GM23338 (cell line): ENCODE data around the gene SLC9A1. TPM values are rescaled to one million over a fixed set of nuclear protein-coding genes. Genes with fewer than 3 reads are reported as not detected.

Experiments
- ATAC-seq: fragments of 200-7000 bp; cut with Tn5 transposase; 3 replicates; pipeline ENCODE4 v1.9.1; 2020
- DNase-seq: peaks from one replicate; pipeline ENCODE4 v3.0.0-alpha.2; 2015; ENCODE audit warnings: low spot score
- H2AFZ ChIP-seq: fragments of 200-600 bp; sonication (generic); 2 replicates; pipeline ENCODE4 v1.8.0; 2016; ENCODE audit warnings: antibody characterized with exemption, mild to moderate bottlenecking, moderate library complexity
- H3F3A ChIP-seq: fragments of 200-600 bp; sonication (generic); replicated peaks from 2 replicates; pipeline ENCODE4 v1.8.0; 2017; ENCODE audit warnings: antibody characterized with exemption, mixed run types, low read depth
- H3K27ac ChIP-seq: fragments of 200-600 bp; sonication (generic); 2 replicates; pipeline ENCODE4 v1.6.1; 2016; ENCODE audit warnings: low read depth
- H3K27me3 ChIP-seq: fragments of 200-600 bp; sonication (generic); 2 replicates; pipeline ENCODE4 v1.8.0; 2016; ENCODE audit warnings: mild to moderate bottlenecking, mixed run types, moderate library complexity; ENCODE audit not compliant: insufficient read depth
- H3K36me3 ChIP-seq: fragments of 200-600 bp; sonication (generic); 2 replicates; pipeline ENCODE4 v1.8.0; 2016; ENCODE audit warnings: mild to moderate bottlenecking; ENCODE audit not compliant: insufficient read depth
- H3K4me1 ChIP-seq: fragments of 200-600 bp; sonication (generic); 2 replicates; pipeline ENCODE4 v1.8.0; 2016; ENCODE audit warnings: mild to moderate bottlenecking, moderate library complexity; ENCODE audit not compliant: insufficient read depth
- H3K4me2 ChIP-seq: fragments of 200-600 bp; sonication (generic); 2 replicates; pipeline ENCODE4 v1.7.1; 2017; ENCODE audit warnings: mixed run types
- H3K4me3 ChIP-seq: fragments of 200-600 bp; sonication (generic); 2 replicates; pipeline ENCODE4 v1.6.1; 2016; ENCODE audit warnings: mixed run types
- H3K79me2 ChIP-seq: fragments of 200-600 bp; sonication (generic); replicated peaks from 2 replicates; pipeline ENCODE4 v1.8.0; 2017; ENCODE audit warnings: mild to moderate bottlenecking; ENCODE audit not compliant: insufficient read depth
- H3K9me2 ChIP-seq: fragments of 200-600 bp; sonication (generic); 2 replicates; pipeline ENCODE4 v1.8.0; 2017; ENCODE audit not compliant: insufficient read depth
- H4K20me1 ChIP-seq: fragments of 200-600 bp; sonication (generic); replicated peaks from 2 replicates; pipeline ENCODE4 v1.8.0; 2017; ENCODE audit warnings: mild to moderate bottlenecking; ENCODE audit not compliant: insufficient read depth
- H3K27ac Mint-ChIP-seq: 2 replicates; pipeline ENCODE4 v1.8.0; 2020; ENCODE audit warnings: inconsistent platforms, mild to moderate bottlenecking, moderate library complexity, mixed read lengths
- H3K27me3 Mint-ChIP-seq: 3 replicates; pipeline ENCODE4 v1.8.0; 2022; ENCODE audit warnings: low read depth, mild to moderate bottlenecking, moderate library complexity, mixed read lengths, inconsistent platforms; ENCODE audit not compliant: insufficient read depth, poor library complexity
- H3K36me3 Mint-ChIP-seq: 3 replicates; pipeline ENCODE4 v1.8.0; 2021; ENCODE audit warnings: low read depth, mild to moderate bottlenecking, inconsistent platforms, moderate library complexity, mixed read lengths
- H3K4me1 Mint-ChIP-seq: 3 replicates; pipeline ENCODE4 v1.8.0; 2020; ENCODE audit warnings: mild to moderate bottlenecking, inconsistent platforms, mixed read lengths
- H3K4me3 Mint-ChIP-seq: 3 replicates; pipeline ENCODE4 v1.8.0; 2021; ENCODE audit warnings: moderate library complexity, mild to moderate bottlenecking, inconsistent platforms, mixed read lengths
- H3K9me3 Mint-ChIP-seq: 3 replicates; pipeline ENCODE4 v1.8.0; 2020; ENCODE audit warnings: moderate library complexity, mild to moderate bottlenecking, inconsistent platforms, mixed read lengths
- CTCF ChIP-seq, 2 experiments: fragments of 200-600 bp in 1 of 2; sonication (generic) in 1 of 2; conservative IDR thresholded peaks; 2 replicates each; pipeline versions ENCODE4 v1.5.1 to v1.6.1; 2016 to 2017; ENCODE audit warnings: antibody characterized with exemption in 2 of 2, low read depth in 2 of 2, mild to moderate bottlenecking in 2 of 2, moderate library complexity in 1 of 2
- EZH2phosphoT487 ChIP-seq: fragments of 200-600 bp; sonication (generic); IDR thresholded peaks from one replicate; pipeline ENCODE4 v1.8.1; 2018; ENCODE audit warnings: antibody characterized with exemption; ENCODE audit not compliant: unreplicated experiment
- JUNB ChIP-seq: IDR thresholded peaks from one replicate; pipeline ENCODE4 v1.6.1; 2016; ENCODE audit warnings: antibody characterized with exemption; ENCODE audit not compliant: unreplicated experiment
- POLR2AphosphoS5 ChIP-seq: IDR thresholded peaks from 2 replicates; pipeline ENCODE4 v1.6.1; 2016; ENCODE audit warnings: antibody characterized with exemption, low read depth
- REST ChIP-seq: IDR thresholded peaks from one replicate; pipeline ENCODE4 v1.6.1; 2018; ENCODE audit warnings: antibody characterized with exemption; ENCODE audit not compliant: unreplicated experiment
- ZNF331 ChIP-seq: fragments of 250-450 bp; sonication (Bioruptor Pico); IDR thresholded peaks from 2 replicates; pipeline ENCODE4 v1.5.0; 2020; ENCODE audit warnings: low read depth, mild to moderate bottlenecking, moderate library complexity
- ZNF462 ChIP-seq: fragments of 250-450 bp; sonication (Bioruptor Pico); IDR thresholded peaks from 2 replicates; pipeline ENCODE4 v1.5.0; 2020; ENCODE audit warnings: mild to moderate bottlenecking, moderate library complexity
- polyA plus RNA-seq: library from polyadenylated mRNA; unstranded; fragments of >200 nt; fragmentation: Nextera tagmentation; extraction: Ambion mirVana; gene quantifications from 2 replicates; pipeline ENCODE4 v1.2.1, GENCODE V29; 2016
- total RNA-seq: library from RNA; depleted of rRNA; stranded (reverse); fragments of >200 nt; shearing (Covaris generic); gene quantifications from 2 replicates; pipeline ENCODE4 v1.2.3, GENCODE V29; 2014

Gene SLC9A1
- total and polyA plus RNA-seq, 2 experiments from 2014 or later = 10.4 to 22.3 TPM

- no peak for TF ChIP-seq REST
- no peak for TF ChIP-seq CTCF (conservative IDR thresholded peaks at IDR 0.05; ENCODE audit: low read depth in 2 of 2)
- TF ChIP-seq POLR2AphosphoS5 = no peak
- no peak for TF ChIP-seq EZH2phosphoT487
- TF ChIP-seq JUNB = no peak
These were observed 5.2 kb downstream of the SLC9A1 start (continued) for GRCh38 chr1:27149762-27150113.

- Histone ChIP-seq H3F3A (no peaks in the 10 kb centered on the region), H3K27me3 (no peaks in the 10 kb centered on the region), H3K4me3 (no peak overlapping the region), H3K79me2 (peaks cover 61% of the 10 kb centered on the region), H4K20me1 (no peaks in the 10 kb centered on the region; the same call in 1 of the 2 replicates), H2AFZ (no peak overlapping the region), H3K36me3 (no peaks in the 10 kb centered on the region), H3K27ac (no peak overlapping the region), H3K4me1 (peaks cover 30% of the 10 kb centered on the region), H3K4me2 (no peak overlapping the region), H3K9me2 (no peaks in the 10 kb centered on the region)
- H3K36me3 Mint-ChIP-seq = no peaks in the 10 kb centered on the region; the same call in 1 of the 3 replicates
- peaks cover 43% of the 10 kb centered on the region for H3K4me1 Mint-ChIP-seq
- no peak overlapping the region for H3K27ac Mint-ChIP-seq
- H3K4me3 Mint-ChIP-seq = no peak overlapping the region
- peaks cover 3% of the 10 kb centered on the region for H3K27me3 Mint-ChIP-seq
- no peaks in the 10 kb centered on the region for H3K9me3 Mint-ChIP-seq
- ATAC-seq (no peak), DNase-seq (no peak)
- TF ChIP-seq ZNF331 (CRISPR knock-in tag) (no peak), ZNF462 (no peak), REST (no peak)
These were observed 5.7 kb downstream of the SLC9A1 start for GRCh38 chr1:27149084-27149761.
